ENCODE results near the gene LAMA3. TPM values are rescaled to one million over a fixed set of nuclear protein-coding genes. Genes with fewer than 3 reads are reported as not detected.

Gene LAMA3
- total RNA-seq, 1 experiment from 2014 or later, result 8.1 TPM

DNA sequence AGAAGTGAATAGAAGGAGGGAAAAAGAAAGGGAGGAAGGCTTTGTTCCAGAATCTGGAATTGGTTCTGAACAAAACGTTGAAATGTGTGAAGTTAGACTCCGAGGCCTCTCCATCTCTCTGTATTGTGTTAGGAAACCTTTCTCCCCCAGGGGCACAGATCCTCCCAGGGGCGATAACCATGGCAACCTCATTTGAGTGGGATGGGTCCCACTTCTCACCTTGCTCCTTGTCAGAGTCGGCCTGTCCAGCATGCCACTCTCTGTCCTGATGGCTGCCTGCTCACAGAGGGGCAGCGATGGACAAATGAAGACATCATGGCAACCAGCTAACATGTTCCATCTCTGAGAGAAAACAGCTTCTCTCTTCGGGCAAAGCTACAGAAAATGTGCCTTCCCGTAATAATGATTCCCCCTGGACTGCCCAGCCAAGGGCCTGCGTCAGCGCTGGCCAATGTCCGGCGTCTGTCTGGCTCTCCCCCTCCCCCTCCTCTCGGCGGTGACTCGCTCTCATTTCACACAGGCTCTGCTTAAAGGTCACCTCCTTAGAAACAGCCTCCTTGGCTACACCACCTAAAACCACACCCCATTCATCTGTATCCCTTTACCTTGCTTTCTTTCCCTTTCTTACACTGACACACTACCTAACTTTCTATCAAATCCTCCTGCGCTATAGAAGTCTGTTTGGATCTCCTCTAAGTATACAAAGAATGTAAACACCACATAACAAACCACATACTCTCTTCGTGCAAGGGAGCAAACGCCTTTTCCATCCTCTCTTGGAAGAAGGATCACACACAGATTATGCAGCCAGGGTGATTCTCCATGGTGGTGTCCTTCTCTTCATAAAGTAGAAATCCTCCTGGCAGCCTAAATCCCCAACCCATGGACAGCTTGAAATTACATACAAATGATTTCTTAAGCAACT lies 293.2 kb downstream of the LAMA3 start:
- BruUV-seq (replicated peaks), result no TSS peak
- CTCF ChIA-PET, result no interaction called here
- TF ChIP-seq, protein P1, sequence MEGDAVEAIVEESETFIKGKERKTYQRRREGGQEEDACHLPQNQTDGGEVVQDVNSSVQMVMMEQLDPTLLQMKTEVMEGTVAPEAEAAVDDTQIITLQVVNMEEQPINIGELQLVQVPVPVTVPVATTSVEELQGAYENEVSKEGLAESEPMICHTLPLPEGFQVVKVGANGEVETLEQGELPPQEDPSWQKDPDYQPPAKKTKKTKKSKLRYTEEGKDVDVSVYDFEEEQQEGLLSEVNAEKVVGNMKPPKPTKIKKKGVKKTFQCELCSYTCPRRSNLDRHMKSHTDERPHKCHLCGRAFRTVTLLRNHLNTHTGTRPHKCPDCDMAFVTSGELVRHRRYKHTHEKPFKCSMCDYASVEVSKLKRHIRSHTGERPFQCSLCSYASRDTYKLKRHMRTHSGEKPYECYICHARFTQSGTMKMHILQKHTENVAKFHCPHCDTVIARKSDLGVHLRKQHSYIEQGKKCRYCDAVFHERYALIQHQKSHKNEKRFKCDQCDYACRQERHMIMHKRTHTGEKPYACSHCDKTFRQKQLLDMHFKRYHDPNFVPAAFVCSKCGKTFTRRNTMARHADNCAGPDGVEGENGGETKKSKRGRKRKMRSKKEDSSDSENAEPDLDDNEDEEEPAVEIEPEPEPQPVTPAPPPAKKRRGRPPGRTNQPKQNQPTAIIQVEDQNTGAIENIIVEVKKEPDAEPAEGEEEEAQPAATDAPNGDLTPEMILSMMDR (IDR thresholded peaks at IDR 0.05), result no peak
- TF ChIP-seq, protein P2, sequence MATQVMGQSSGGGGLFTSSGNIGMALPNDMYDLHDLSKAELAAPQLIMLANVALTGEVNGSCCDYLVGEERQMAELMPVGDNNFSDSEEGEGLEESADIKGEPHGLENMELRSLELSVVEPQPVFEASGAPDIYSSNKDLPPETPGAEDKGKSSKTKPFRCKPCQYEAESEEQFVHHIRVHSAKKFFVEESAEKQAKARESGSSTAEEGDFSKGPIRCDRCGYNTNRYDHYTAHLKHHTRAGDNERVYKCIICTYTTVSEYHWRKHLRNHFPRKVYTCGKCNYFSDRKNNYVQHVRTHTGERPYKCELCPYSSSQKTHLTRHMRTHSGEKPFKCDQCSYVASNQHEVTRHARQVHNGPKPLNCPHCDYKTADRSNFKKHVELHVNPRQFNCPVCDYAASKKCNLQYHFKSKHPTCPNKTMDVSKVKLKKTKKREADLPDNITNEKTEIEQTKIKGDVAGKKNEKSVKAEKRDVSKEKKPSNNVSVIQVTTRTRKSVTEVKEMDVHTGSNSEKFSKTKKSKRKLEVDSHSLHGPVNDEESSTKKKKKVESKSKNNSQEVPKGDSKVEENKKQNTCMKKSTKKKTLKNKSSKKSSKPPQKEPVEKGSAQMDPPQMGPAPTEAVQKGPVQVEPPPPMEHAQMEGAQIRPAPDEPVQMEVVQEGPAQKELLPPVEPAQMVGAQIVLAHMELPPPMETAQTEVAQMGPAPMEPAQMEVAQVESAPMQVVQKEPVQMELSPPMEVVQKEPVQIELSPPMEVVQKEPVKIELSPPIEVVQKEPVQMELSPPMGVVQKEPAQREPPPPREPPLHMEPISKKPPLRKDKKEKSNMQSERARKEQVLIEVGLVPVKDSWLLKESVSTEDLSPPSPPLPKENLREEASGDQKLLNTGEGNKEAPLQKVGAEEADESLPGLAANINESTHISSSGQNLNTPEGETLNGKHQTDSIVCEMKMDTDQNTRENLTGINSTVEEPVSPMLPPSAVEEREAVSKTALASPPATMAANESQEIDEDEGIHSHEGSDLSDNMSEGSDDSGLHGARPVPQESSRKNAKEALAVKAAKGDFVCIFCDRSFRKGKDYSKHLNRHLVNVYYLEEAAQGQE (IDR thresholded peaks at IDR 0.05; ENCODE audit: insufficient read depth in 1 of 2, low read depth in 2 of 2, low read length in 1 of 2), result no peak
- TF ChIP-seq TCF7L2 (IDR thresholded peaks at IDR 0.05; ENCODE audit: low read depth, low read length), result no peak
- TF ChIP-seq POLR2AphosphoS5 (IDR thresholded peaks at IDR 0.05; ENCODE audit: low read depth, low read length), result no peak
- no peak for TF ChIP-seq SIN3A (IDR thresholded peaks at IDR 0.05; ENCODE audit: borderline replicate concordance, insufficient read depth, low read depth, low read length)
- no peak for DNase-seq (ENCODE audit: low read depth, low spot score)
- Histone ChIP-seq H3K9me3 (ENCODE audit: control insufficient read depth, insufficient read depth, low read depth, low read length) (no peaks in the 10 kb centered on the region), H3K27ac (ENCODE audit: low read length) (no peak overlapping the region), H3K27me3 (ENCODE audit: control insufficient read depth, insufficient read depth, low read length) (no peaks in the 10 kb centered on the region; the same call in 1 of the 2 replicates), H3K4me3 (ENCODE audit: low read depth in 2 of 2, low read length in 2 of 2) (peak overlapping the region in 1 of 2 experiments; percentile 19; a peak in 2 of 4 replicates), H3K36me3 (ENCODE audit: control insufficient read depth, insufficient read depth, low read length) (no peaks in the 10 kb centered on the region), H3K4me1 (ENCODE audit: control insufficient read depth, insufficient read depth, low read length) (no peaks in the 10 kb centered on the region)
- in situ Hi-C loops (cut with HindIII; ENCODE audit: low pct_unique_long_range_greater_than_20kb, low sequenced_read_pairs) (no loop called here), intact Hi-C loops (cut with micrococcal nuclease; ENCODE audit: unreplicated experiment) (no loop called here)
- ATAC-seq, result peak; percentile 51; the same call in 1 of the 2 replicates
- POLR2A ChIA-PET, result no interaction called here

DNA sequence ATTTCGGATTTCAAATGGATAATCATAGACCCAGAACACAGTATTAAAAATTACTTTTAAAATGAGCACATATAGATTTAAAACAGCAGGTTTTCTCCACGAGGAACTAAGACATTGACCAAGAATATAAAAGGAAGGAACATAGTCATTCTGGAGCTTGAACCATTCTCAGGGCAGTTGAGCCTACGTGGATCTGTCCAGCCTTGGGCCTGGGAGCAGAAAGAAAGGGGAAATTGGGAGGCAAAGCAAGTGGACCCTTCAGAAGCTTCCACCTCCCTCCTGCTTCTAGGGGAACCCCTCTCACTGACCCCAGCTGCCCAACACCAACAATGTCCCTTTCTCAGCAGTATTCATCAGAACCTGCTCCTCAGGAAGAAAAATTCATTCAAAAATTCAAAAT lies 293.9 kb downstream of the LAMA3 start:
- in situ Hi-C loops (cut with HindIII; ENCODE audit: low pct_unique_long_range_greater_than_20kb, low sequenced_read_pairs), result no loop called here
- no peak overlapping the region for H3K27ac ChIP-seq (ENCODE audit: low read length)
- intact Hi-C loops (cut with micrococcal nuclease; ENCODE audit: unreplicated experiment), result no loop called here
- no peaks in the 10 kb centered on the region for H3K36me3 ChIP-seq (ENCODE audit: control insufficient read depth, insufficient read depth, low read length)
- H3K4me1 ChIP-seq (ENCODE audit: control insufficient read depth, insufficient read depth, low read length), result no peaks in the 10 kb centered on the region
- ATAC-seq (no peak), DNase-seq (ENCODE audit: low read depth, low spot score) (no peak)
- H3K9me3 ChIP-seq (ENCODE audit: control insufficient read depth, insufficient read depth, low read depth, low read length), result no peaks in the 10 kb centered on the region
- H3K27me3 ChIP-seq (ENCODE audit: control insufficient read depth, insufficient read depth, low read length), result no peaks in the 10 kb centered on the region; the same call in 1 of the 2 replicates
- H3K4me3 ChIP-seq (ENCODE audit: low read depth in 2 of 2, low read length in 2 of 2), result no peak overlapping the region
- ChIA-PET CTCF (no interaction called here), POLR2A (no interaction called here)
- no peak for TF ChIP-seq POLR2AphosphoS5 (IDR thresholded peaks at IDR 0.05; ENCODE audit: low read depth, low read length)
- TF ChIP-seq, protein P1 (IDR thresholded peaks at IDR 0.05), result no peak
- TF ChIP-seq SIN3A (IDR thresholded peaks at IDR 0.05; ENCODE audit: borderline replicate concordance, insufficient read depth, low read depth, low read length), result no peak
- TF ChIP-seq, protein P2 (IDR thresholded peaks at IDR 0.05; ENCODE audit: insufficient read depth in 1 of 2, low read depth in 2 of 2, low read length in 1 of 2), result no peak
- TF ChIP-seq TCF7L2 (IDR thresholded peaks at IDR 0.05; ENCODE audit: low read depth, low read length), result no peak
- BruUV-seq (replicated peaks), result no TSS peak

All from Panc1 (cell line).